K562 (cell line): ENCODE measurements around the gene TINAG. TPM values are rescaled to one million over a fixed set of nuclear protein-coding genes. Genes with fewer than 3 reads are reported as not detected.

Source experiments
- ATAC-seq: fragments of 200-7000 bp; cut with Tn5 transposase; 3 replicates; pipeline ENCODE4 v1.9.1; 2020; ENCODE audit warnings: moderate library complexity
- BruUV-seq: library from RNA; stranded (reverse); fragments of 400-500 nt; replicated peaks from 2 replicates; lab custom pipeline; 2021; lab: Mats Ljungman, UMichigan
- CTCF ChIA-PET: fragments of 300-600 bp; formaldehyde crosslinking; extraction: SDS; loops from one replicate; lab custom pipeline; 2021; ENCODE audit warnings: low intra/inter-chr PET ratio; lab: Yijun Ruan, JAX
- POLR2A ChIA-PET: fragments of 300-600, 350-650 bp; sonication (Branson Sonifier 250); formaldehyde crosslinking; extraction: SDS; loops from one replicate; lab custom pipeline; 2021; ENCODE audit warnings: antibody characterized with exemption, inconsistent platforms; lab: Yijun Ruan, JAX
- DNase-seq, 4 experiments: peaks; one replicate each; pipeline versions ENCODE4 v3.0.0 to v3.0.0-alpha.2; 2011 to 2018; ENCODE audit warnings: low spot score in 3 of 4, mixed read lengths in 3 of 4; ENCODE audit errors: extremely low read depth in 1 of 4
- FAIRE-seq: peaks from 2 replicates; lab custom pipeline; 2011; peaks lifted over from hg19 to GRCh38; lab: Jason Lieb, UNC
- H2AFZ ChIP-seq: 2 replicates; pipeline ENCODE4 v1.6.0; 2011; ENCODE audit warnings: low read depth, low read length, control low read depth, inconsistent platforms
- H3K27ac ChIP-seq: fragments of 200-600 bp; 3 replicates; pipeline ENCODE4 v1.8.0; 2011; ENCODE audit warnings: low read depth, mild to moderate bottlenecking, control low read depth, inconsistent platforms, low read length, moderate library complexity, mixed read lengths; ENCODE audit errors: extremely low read depth
- H3K27me3 ChIP-seq, 2 experiments: fragments of 300-600 bp in 1 of 2; 2 replicates in 1 of 2; 3 replicates in 1 of 2; pipeline versions ENCODE4 v1.6.0 to v1.8.0; 2011; ENCODE audit warnings: inconsistent platforms in 2 of 2, low read length in 2 of 2, mild to moderate bottlenecking in 1 of 2, mixed read lengths in 1 of 2, moderate library complexity in 1 of 2; ENCODE audit not compliant: control insufficient read depth in 2 of 2, insufficient read depth in 2 of 2
- H3K36me3 ChIP-seq: fragments of 300-600 bp; 3 replicates; pipeline ENCODE4 v1.8.0; 2011; ENCODE audit warnings: mild to moderate bottlenecking, low read length, inconsistent platforms; ENCODE audit not compliant: control insufficient read depth, insufficient read depth
- H3K4me1 ChIP-seq, 2 experiments: fragments of 200-600 bp in 1 of 2; replicated peaks in 1 of 2; 2 replicates in 1 of 2; 3 replicates in 1 of 2; pipeline versions ENCODE4 v1.5.1 to v1.8.0; 2011; ENCODE audit warnings: inconsistent platforms in 2 of 2, low read length in 2 of 2, mild to moderate bottlenecking in 1 of 2, mixed read lengths in 1 of 2, moderate library complexity in 1 of 2; ENCODE audit not compliant: control insufficient read depth in 2 of 2, insufficient read depth in 2 of 2
- H3K4me2 ChIP-seq: 2 replicates; pipeline ENCODE4 v1.6.1; 2011; ENCODE audit warnings: low read length, control low read depth, inconsistent platforms, mixed read lengths; ENCODE audit not compliant: insufficient read depth
- H3K4me3 ChIP-seq: fragments of 200-600 bp; sonication (generic), shearing (Covaris generic); 2 replicates; pipeline ENCODE4 v1.5.1; 2016; ENCODE audit warnings: control low read depth, inconsistent platforms
- H3K79me2 ChIP-seq: fragments of 200-600 bp; 3 replicates; pipeline ENCODE4 v1.8.0; 2011; ENCODE audit warnings: low read length, inconsistent platforms; ENCODE audit not compliant: control insufficient read depth, insufficient read depth
- H3K9ac ChIP-seq, 2 experiments: 2 replicates each; pipeline versions ENCODE4 v1.6.0 to v1.6.1; 2011; ENCODE audit warnings: low read depth in 2 of 2, low read length in 2 of 2, control low read depth in 1 of 2, inconsistent platforms in 1 of 2, mild to moderate bottlenecking in 1 of 2, mixed read lengths in 1 of 2; ENCODE audit not compliant: insufficient read depth in 1 of 2
- H3K9me1 ChIP-seq: one replicate; pipeline ENCODE4 v1.6.0; 2011; ENCODE audit warnings: inconsistent platforms, mild to moderate bottlenecking, low read length, moderate library complexity; ENCODE audit not compliant: control insufficient read depth, insufficient read depth
- H3K9me3 ChIP-seq: replicated peaks from 2 replicates; pipeline ENCODE4 v1.5.1; 2011; ENCODE audit warnings: low read depth, low read length, inconsistent platforms; ENCODE audit not compliant: control insufficient read depth, insufficient read depth
- H4K20me1 ChIP-seq: replicated peaks from 2 replicates; pipeline ENCODE4 v1.6.1; 2011; ENCODE audit warnings: low read length, inconsistent platforms, mixed read lengths; ENCODE audit not compliant: control insufficient read depth, insufficient read depth
- PYGO2 ChIP-seq: fragments of 450-650 bp; IDR thresholded peaks from 2 replicates; pipeline ENCODE4 v1.6.1; 2016; ENCODE audit warnings: mild to moderate bottlenecking, missing genetic modification characterization, moderate library complexity, missing compliant biosample characterization
- SMARCA4 ChIP-seq: fragments of 450-650 bp; IDR thresholded peaks from 2 replicates; pipeline ENCODE4 v1.6.1; 2016
- UBTF ChIP-seq, 2 experiments: IDR thresholded peaks; 2 replicates each; pipeline ENCODE4 v1.6.1; 2012; ENCODE audit warnings: improper control_type of control experiment in 2 of 2, low read depth in 2 of 2, low read length in 2 of 2, borderline replicate concordance in 1 of 2
- ZSCAN29 ChIP-seq: fragments of 450-650 bp; IDR thresholded peaks from 2 replicates; pipeline ENCODE4 v1.6.1; 2017
- WGBS: fragments of 100-300 bp; shearing (Covaris generic); methylation state at CpG from one replicate; pipeline ENCODE4 v1.1.6; 2016; ENCODE audit warnings: low coverage, mixed read lengths; ENCODE audit not compliant: insufficient coverage; ENCODE audit errors: missing lambda C conversion rate; 5-methylcytosine and 5-hydroxymethylcytosine counted together
- in situ Hi-C: fragments of 300-500 bp; cut with MboI; formaldehyde crosslinking; loops from 4 replicates; pipeline ENCODE4 v1.15.0; 2018; ENCODE audit warnings: inconsistent platforms, mixed read lengths
- intact Hi-C: fragments of 100-400 bp; cut with micrococcal nuclease; formaldehyde crosslinking; loops from 2 replicates; pipeline ENCODE4 v1.14.2; 2022
- polyA plus RNA-seq, 8 experiments: library from polyadenylated mRNA; depleted of rRNA in 4 of 8; stranded (reverse) in 5 of 8; unstranded in 3 of 8; fragments of >200 nt; fragmentation: Nextera tagmentation in 2 of 8; fragmentation: Illumina TruSeq in 1 of 8; extraction: Ambion mirVana in 2 of 8; extraction: Trizol in 1 of 8; gene quantifications; 2 replicates each; pipeline versions ENCODE4 v1.2.1 to v1.2.3, GENCODE V29; 2011 to 2014; ENCODE audit warnings: inconsistent platforms in 1 of 8, missing spikeins in 1 of 8
- total RNA-seq, 7 experiments: library from RNA; depleted of rRNA in 6 of 7; stranded (reverse); fragments of >200 nt in 6 of 7; fragmentation: Illumina TruSeq in 2 of 7; extraction: Trizol in 2 of 7; gene quantifications; 2 replicates each; pipeline versions ENCODE4 v1.2.1 to v1.2.3, GENCODE V29; 2011 to 2021; ENCODE audit warnings: low replicate concordance in 1 of 7

The TINAG gene
- total and polyA plus RNA-seq, 9 of the 15 experiments (the other 6 are each of a cell fraction or from before 2014, with no cell fraction given) = not detected

GRCh38 chr6:54289426-54289825, 18.8 kb upstream of the TINAG start:
- in situ Hi-C loops (no loop called here), intact Hi-C loops (no loop called here)
- H3K4me1 ChIP-seq = no peaks in the 10 kb centered on the region
- no peak overlapping the region for H2AFZ ChIP-seq
- H3K4me2 ChIP-seq = no peak overlapping the region
- H3K27me3 ChIP-seq = no peaks in the 10 kb centered on the region
- no peaks in the 10 kb centered on the region for H3K9me3 ChIP-seq
- no peaks in the 10 kb centered on the region for H3K9me1 ChIP-seq
- no peaks in the 10 kb centered on the region for H3K36me3 ChIP-seq
- no TSS peak for BruUV-seq
- H3K9ac ChIP-seq = no peak overlapping the region
- ChIA-PET POLR2A (no interaction called here), CTCF (no interaction called here)
- WGBS = 0% methylated on average over 4 of the region's 4 CpGs
- DNase-seq (no peak), ATAC-seq (no peak), FAIRE-seq (no peak)
- no peak for TF ChIP-seq SMARCA4
- TF ChIP-seq PYGO2 (tag) = no peak
- H3K4me3 ChIP-seq = no peak overlapping the region
- H3K27ac ChIP-seq = no peak overlapping the region
- no peaks in the 10 kb centered on the region for H4K20me1 ChIP-seq
- H3K79me2 ChIP-seq = no peaks in the 10 kb centered on the region

- ChIA-PET POLR2A (no interaction called here), CTCF (no interaction called here)
- Histone ChIP-seq H3K9ac (no peak overlapping the region), H3K4me3 (no peak overlapping the region), H3K27me3 (no peaks in the 10 kb centered on the region), H3K79me2 (no peaks in the 10 kb centered on the region), H3K9me1 (no peaks in the 10 kb centered on the region), H2AFZ (no peak overlapping the region), H3K27ac (no peak overlapping the region), H3K9me3 (no peaks in the 10 kb centered on the region), H3K4me2 (no peak overlapping the region), H3K4me1 (no peaks in the 10 kb centered on the region), H3K36me3 (no peaks in the 10 kb centered on the region), H4K20me1 (no peaks in the 10 kb centered on the region)
- no peak for FAIRE-seq
- no TSS peak for BruUV-seq
- no peak for ATAC-seq
- DNase-seq = no peak
- in situ Hi-C loops (no loop called here), intact Hi-C loops (no loop called here)
- 5% methylated on average over 2 of the region's 2 CpGs for WGBS
- TF ChIP-seq ZSCAN29 (no peak), UBTF (IDR thresholded peaks at IDR 0.05; ENCODE audit: borderline replicate concordance in 1 of 2, low read depth in 2 of 2, low read length in 2 of 2) (no peak)
Observed at GRCh38 chr6:54291146-54291545, 17.1 kb upstream of the TINAG start.
